Occipital lobe (tissue), 2 donors: ENCODE results near the gene SPTSSB. TPM values are rescaled to one million over a fixed set of nuclear protein-coding genes. Genes with fewer than 3 reads are reported as not detected.
A peak's percentile ranks its signal among the peaks of the same experiment; 100 is the strongest.

Source experiments
- DNase-seq: peaks from one replicate; lab custom pipeline; 2025; lab: John Stamatoyannopoulos, UW
- total RNA-seq: library from RNA; depleted of rRNA; stranded (reverse); fragments of >200 nt; gene quantifications from one replicate; pipeline ENCODE4 v1.2.3, GENCODE V29; 2014

SPTSSB gene, protein sequence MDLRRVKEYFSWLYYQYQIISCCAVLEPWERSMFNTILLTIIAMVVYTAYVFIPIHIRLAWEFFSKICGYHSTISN
- 3.6 TPM for total RNA-seq

DNA sequence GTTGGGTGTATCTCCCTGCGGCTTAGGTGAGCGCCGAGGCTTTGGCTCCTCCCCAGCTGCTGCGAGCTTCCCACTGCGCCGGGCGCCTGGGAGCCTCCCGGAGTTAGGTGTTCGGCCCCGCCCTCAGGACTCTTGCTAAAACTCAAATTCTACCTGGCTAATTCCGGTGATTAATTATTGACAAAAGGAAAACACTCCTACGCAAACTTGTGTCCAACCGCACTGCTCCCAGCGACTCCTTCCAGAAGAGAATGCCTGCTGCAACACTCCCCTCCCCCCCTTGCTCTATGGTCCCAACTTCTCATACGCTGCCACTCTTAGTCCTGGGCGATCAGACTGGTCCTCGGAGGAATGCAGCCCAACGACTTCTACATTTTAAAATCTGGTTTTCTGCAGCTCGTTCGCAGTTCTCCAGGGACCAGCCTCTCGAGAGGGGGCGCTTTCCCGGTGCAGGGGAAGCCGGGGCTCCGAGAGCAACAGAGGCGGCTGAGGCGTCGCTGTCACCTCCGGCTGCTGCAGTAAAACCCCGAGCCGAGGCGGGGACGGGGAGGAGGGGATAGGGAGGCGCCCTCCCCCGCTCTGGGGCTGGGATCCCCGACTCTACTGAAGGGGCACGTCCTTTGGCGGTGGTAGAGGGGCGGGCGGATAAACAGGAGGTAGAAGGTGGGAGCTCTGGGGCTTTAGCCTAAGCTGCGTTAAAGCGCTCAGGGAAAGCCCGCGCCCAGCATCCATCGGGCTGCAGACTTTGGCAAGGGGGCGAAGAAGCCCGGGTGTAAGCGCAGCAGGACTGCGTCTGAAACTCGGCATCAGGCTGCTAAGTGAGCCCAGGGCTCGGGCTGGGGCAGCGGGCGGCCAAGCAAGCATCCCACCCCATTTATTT, at the start of gene SPTSSB:
TSS of gene SPTSSB (minus strand) at position 77 of the 880 bp plus-strand sequence. CDS start 25,194 bp downstream, outside the sequence.
- DNase-seq: peak; percentile 64

DNA sequence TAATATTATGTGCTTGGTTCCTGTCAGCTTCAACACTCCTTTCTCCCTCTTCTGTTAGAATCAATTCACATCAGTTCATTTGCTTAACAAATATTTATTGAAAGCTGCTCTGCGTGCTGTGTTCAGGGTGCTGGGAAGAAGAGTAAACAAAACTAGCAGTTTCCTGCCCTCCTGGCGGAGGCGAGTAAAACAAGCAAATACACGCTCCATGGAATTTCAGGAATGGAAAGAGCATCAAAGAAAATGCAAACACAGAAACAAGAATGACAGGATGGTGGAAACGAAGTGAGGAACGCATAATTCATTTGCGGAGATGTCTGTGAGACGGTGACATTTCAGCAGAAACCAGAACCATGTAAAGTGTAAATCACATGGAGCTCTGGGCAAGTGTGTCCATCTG, 49.4 kb upstream of the SPTSSB start:
- no peak for DNase-seq

DNA sequence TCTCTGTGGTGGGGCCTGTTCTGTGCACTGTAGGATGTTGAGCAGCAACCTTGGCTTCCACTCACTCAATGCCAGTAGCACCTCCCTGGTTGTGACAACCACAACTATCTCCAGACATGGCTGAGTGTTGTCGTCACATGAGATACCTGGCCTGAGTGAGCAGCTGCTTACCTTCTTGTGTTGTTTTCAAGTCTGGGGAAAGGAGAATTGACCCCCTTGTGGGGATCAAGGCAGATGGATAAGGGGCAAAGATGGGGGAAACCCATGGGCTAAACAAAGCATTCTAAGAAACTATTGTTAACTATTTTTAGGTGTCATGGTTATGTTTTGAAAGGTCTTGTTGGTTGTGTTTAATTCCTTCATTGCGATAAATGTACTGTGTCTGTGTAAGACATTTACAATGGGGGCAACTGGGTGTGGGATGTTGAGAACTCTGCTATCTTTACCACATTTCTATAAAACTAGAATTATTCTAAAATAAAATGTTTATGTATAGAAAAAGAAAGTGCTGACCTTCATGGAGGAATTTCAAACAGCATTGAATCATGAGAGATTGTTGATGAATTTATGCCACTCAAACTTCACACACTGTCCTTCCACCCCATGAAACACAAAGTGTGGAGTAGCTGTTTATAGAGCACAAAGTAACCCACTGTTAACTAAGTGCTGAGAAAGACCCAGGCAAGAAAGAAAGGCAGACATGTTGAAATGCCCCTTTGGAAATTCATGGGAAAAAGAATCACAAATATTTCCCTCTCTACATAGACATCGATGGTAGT, 48.4 kb upstream of the SPTSSB start:
- no peak for DNase-seq

DNA sequence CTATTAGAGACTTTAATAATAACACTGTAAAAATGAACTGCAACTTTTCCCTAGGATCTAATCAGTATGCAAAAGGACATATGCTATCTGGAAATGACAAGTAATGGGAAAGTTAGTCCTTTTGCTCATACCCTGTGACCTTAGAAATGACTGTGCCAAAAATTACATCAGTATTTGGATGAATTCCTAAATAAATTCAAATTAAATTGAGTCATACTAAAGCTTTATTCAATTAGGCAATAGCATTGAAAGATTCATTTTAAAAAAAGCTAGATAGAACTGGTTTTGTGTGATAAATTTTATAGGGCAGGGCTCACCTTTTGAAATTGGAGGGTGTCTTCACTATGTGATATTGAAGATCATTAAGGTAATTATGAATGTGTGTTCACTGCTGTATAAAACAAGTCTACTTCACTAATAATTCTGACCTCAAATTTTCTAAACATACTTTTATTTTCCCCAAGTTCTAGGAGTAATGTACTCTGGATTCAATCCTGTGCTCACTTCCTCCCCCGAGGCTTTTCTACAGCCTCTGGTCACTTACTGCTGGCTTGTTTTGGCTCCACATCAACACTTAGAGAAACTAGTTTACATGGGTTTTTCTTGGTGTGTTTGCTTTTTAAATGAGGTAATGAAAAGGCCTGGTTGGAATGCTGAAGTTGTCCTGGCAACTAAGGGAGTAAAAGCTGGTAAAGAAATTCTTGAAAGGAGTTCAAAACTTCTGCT, 44.4 kb upstream of the SPTSSB start:
- no peak for DNase-seq

DNA sequence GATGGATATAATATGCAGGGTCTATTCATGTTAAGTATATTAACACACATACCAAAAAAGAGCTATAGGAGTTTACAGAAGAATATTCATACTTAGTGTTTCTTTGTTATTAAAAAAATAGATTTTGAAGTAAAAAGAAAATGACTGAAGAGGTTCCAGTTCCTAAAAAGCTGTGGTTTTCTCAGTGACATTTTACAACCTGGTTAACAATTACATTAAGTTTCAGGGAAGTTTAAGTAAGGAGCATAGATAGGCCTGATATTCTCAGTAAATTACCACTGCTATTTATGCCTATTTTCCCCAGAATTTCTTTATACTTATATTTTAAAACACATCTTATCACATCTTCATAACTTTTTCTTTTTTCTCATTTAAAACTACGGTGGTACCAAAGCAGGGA, 43.6 kb upstream of the SPTSSB start:
- no peak for DNase-seq

DNA sequence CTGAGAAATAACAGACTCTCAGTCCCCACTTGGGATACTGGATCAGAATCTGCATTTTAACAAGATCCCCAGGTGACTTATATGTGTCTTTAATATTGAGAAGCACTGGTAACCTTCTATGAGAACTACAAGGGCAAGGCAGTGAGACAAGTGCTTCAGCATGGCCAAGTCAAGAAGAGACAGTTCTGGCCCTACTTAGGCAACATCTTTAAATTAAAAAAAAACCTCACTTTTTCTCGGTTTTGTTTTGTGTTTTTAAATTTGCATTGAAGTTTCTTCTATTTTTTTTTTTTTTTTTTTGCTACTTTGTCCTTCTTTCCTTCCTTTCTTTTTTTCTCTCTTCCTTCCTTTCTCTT, 42.5 kb upstream of the SPTSSB start:
- no peak for DNase-seq

DNA sequence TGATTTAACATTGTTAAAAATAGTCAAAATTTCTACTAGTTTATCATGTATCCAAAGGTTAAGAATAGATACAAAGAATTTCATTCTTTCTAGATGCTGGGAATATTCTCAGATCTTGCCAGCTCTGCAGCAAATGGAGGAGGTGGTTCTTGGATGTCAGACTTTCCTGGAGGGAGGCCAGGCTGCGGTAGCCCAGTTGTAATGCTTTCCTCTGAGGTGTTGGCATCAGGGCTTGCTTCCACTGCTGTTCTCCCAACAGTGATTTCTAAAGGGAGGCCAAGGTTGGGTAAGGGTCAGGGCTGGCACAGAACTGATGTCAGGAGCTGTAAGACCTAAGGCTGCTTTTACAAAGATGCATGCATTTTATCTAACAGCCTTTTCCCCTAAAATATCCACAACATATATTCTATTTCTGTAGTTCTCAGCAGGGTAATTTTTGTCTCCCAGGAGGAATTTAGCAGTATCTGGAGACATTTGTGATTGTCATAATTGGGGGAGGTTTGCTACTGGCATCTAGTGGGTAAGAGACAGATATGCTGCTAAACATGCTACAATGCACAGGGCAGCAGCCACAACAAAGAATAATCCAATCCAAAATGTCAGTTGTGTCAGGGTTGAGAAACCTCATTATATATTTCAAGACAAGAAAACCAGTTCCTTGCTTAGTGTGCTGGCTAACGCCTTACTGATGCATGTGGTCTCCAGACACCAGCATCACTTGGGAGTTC, 42.0 kb upstream of the SPTSSB start:
- DNase-seq: peak; percentile 45

DNA sequence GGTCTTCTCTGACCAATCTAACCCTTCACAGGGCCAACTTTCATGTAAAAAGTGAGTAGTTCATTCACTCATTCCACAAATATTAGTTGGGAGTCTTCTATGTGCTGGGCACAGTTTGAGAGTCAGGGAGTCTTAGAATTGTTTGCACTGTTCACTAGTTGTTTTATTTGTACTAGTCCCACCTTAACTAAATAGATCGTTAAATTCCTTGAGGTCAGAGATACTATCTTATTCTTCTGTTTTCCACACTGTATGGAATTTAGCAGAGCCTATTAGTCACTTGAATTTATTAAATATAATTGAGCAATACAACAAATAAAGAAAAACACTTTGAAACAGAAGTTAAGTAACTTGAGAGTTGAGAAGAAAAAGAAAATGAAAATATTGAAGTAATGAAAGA, 40.8 kb upstream of the SPTSSB start:
- no peak for DNase-seq

DNA sequence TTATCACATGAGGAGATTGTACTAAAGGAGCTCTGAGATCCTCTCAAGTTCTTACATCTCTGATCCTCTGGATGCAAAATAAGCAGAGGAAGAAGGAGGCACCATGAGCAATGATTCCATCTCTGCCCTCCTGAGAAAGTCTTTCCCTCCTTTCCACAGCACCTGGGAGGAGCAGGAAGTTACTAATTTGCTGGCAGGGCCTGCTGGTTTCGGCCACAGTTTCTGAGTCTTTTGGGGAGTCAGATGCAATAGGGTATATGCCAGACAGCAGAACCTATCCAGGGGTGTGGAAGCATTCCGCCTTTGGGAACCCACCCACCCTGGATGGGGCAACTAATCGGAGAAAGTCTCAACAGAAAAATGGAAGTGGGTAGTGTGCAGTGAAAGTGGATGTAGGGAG, 38.5 kb upstream of the SPTSSB start:
- DNase-seq: no peak

DNA sequence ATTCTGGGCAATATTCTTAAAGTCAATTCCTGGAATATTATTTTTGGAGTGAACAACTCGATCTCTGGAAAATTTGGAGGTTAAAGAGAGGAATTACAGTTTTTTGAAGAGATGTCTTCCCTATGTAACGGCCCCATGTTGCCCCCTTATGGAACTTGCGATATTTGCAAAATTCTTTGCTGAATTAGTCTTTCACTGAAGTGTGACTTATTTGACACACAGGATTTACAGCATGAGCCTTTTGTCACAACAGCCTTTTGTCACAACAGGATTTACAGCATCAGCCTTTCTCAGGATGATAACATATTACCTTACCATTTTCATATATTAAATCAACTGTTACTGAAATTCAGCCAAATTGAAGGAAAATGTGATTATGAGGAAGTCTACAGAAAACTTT, 37.8 kb upstream of the SPTSSB start:
- DNase-seq: no peak

DNA sequence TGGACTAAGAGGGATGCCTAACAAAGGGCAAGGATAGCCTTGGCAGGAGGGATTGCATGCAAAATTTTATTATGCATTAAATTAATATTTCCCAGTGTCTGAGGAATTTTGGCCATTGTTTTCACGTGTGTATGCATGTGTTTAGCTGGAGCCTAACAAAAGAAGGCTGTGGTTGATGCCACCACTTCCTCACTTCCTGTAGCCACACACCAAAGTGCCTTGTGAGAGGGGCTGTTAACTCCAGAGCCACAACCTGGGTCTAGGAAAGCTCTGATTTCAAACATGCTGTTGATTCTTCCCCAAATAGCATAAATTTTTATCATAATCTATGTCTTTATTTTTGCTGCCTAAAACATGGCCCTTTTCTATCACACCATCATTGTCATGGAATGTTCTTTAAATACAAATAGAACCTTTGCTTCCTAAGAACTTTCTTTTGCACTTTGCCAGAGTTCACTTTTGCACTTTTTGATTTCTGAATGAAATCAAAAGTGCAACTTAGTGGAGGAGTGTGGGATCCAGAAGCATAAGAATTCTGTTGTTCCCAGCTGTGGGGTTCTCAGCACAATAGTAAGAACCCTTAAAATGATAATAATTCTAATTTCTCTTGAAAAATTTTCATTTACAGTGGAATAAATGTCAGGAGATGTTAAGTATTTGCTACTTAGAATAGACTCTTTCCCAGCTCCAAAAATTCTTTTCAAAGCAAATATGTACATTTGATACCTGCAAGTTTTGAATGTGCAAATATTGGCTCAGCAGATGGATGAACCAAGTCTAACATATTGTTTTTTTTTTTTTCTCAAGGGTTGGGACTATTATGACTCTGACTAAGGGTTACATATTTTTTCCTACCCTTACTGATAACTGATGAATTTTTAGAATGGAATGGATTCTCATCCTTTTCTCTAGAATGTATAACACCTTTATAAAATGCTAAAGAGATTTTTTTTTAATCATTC, 35.6 kb upstream of the SPTSSB start:
- no peak for DNase-seq

DNA sequence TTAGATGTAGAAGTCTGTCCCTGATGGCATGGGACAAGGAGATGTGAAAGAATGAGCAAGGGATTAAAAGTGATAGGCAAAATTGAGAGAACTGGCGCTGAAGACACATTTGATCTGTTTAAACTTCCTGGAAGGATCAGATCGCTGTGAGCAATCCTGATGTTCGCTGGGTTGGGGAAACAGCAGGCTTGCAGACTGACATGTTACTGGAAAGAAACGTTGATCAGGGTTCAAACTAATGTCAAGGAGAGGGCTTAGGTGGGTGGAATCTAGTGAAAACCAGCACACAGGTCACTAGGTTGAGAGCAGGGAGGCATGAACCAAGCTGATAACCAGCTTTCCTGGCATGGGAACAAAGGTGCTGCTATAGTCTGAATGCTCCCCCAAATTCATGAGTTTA, 34.5 kb upstream of the SPTSSB start:
- DNase-seq: no peak

DNA sequence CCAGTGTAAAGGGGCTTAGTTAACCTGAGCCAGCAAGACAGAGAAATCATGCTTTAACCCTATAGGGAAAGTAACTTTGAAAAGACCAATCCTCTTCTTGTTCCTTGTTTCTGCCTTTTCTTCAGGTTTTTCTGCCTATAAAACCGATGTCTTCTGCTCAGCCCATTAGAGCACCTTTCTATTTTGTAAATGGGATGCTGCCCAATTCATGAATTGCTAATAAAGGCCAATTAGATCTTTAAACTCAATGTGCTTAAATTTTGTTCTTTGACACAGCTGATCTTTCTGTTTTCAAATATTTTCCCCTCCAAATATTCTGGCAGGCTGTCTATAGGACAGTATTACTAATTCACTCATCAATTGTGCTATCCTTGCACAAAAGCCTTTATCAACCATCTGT, 33.8 kb upstream of the SPTSSB start:
- DNase-seq: no peak

DNA sequence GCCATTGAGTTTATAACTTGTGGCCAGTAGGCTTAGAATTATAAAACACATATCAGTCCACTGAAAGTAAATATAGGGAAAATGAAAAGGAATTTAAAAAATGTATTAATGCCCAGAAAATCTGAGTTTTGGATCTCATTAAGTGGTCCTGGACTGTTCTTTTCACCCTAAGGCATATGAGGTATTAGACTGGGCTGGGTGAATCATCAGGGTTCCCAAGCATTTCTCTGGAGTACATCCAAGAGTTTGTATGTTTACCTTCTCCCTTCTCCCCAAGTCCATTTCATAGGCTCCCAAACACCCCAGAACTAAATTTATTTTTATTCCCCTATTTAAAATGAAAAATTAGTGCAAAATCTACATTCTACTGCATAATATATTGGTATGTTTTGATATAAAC, 31.9 kb upstream of the SPTSSB start:
- DNase-seq: no peak

DNA sequence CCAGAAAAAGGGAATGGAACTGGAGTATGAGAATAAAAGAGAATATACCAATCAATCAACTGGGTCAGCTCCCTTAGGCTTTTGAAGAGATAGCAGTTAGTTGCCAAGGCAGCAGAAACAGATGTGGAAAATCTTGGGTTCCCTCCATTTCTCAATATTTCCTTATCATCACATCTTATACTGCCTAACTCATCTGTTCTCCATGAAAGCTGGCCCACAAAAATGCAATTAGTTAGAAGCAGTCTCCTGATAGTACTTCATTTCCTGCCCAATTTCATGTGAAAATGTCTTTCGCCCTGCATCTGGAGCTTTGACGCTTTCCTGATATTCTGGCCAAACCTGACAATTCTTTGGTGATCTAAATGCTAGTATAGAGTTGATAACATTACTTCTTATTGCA, 30.1 kb upstream of the SPTSSB start:
- no peak for DNase-seq

DNA sequence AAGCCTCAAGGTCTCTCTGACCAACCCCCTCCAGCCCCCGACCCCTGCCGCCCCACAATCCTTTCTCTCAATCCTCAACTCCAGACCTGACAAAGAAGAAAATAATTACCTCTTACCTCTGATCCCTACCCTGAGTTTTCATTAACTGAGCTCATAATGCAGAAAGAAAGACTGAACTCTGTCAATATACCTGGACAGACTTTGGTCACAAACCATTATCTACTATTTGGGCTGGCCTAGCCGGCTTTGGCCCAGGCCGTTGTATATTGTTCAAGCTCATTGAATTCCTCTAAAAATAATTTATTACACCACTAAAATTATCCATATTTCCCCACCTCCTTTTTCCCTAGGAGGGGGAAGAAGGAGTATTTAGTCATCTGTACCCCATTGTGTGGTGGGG, 29.3 kb upstream of the SPTSSB start:
- no peak for DNase-seq

DNA sequence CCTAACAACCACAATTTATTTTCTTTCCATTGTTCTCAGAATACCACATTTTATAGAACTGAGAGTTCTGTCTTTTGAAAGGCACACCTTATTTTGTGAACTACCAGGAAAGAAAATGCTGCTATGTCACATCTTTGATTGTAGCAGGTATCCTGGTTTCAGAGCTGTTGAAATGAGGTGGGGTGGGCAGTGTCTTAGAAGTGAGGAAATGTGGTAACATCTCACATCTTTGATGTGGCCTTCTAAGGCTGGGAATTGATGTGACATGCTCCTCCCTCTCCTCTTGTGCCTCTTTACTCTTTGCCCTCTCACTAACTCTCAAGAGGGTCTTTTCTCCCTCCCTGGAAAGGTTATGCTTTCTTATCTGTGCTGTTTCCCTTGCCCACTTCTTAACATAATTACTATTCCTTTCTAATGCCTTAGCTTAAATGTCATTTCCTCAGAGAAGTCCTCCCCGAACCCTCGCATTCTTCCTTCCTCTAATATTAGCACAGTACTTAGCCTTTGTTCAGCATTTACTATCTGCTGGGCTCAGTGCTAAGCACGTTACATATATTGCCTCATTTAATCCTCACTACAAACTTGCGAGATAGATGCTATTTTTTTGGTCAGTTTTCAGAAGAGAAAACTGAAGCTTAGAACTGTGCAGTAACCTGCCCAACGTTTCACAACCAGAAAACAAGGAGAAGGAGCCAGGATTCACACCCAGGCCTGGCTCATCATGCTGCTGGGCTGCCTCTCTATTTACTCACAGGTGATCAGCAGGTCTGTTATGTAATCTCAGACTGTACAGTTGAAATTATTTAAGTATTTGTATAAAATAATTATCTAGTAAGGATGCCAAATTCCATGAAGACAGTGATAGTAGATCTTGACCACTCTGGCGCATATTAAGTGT, 24.0 kb upstream of the SPTSSB start:
- DNase-seq: no peak

DNA sequence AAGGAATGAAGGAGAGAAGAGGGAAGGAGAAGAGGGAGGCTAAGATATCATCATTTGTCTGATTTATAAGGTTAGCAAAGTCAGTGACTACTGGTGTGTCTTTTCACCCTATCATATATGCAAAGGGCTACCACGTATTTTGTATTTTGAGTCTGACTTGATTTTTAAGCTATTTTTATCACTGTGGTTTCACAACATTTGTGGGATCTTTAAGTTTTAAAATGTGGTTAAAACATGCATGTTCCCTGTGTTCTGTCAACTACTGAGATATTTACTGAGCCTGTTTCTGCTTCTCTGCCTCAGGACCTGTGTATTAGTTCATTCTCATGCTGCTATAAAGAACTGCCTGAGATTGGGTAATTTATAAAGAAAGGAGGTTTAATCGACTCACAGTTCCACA, 22.5 kb upstream of the SPTSSB start:
- no peak for DNase-seq

DNA sequence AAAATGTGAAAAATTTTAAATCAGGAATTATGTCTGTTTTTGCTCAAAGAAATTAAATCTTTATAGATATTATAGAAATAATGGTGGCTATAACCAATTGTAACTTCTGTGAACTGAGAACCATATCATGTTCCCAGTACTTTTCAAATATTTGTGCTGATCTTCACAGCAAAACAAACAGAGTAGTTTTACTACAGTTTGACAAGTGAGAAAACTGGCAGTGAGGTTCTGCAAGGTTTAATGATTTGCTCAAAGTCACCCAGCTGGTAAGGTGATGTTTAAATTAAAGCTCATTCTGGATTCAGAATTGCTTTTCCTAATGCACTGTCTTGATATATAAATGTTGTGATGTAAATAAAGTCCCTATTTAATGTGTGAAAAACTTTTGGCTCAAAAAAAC, 22.0 kb upstream of the SPTSSB start:
- no peak for DNase-seq
